Fibroblast of lung (primary cell): ENCODE measurements around the gene PKIG. TPM values are rescaled to one million over a fixed set of nuclear protein-coding genes. Genes with fewer than 3 reads are reported as not detected.
A peak's percentile ranks its signal among the peaks of the same experiment; 100 is the strongest.

Experiments
- DNase-seq, 2 donors: peaks; one replicate each; pipeline versions ENCODE4 v3.0.0 to v3.0.0-alpha.2; 2010; ENCODE audit warnings: low read depth in 2 of 2
- H2AFZ ChIP-seq: 2 replicates; pipeline ENCODE4 v1.5.1; 2012; ENCODE audit warnings: low read length, control low read depth, inconsistent platforms
- H3K27ac ChIP-seq: 2 replicates; pipeline ENCODE4 v1.5.1; 2011; ENCODE audit warnings: low read length, control low read depth; ENCODE audit not compliant: insufficient read depth
- H3K27me3 ChIP-seq: 2 replicates; pipeline ENCODE4 v1.5.1; 2011; ENCODE audit warnings: mild to moderate bottlenecking, low read length; ENCODE audit not compliant: control insufficient read depth, insufficient read depth
- H3K36me3 ChIP-seq: 2 replicates; pipeline ENCODE4 v1.5.1; 2011; ENCODE audit warnings: low read length; ENCODE audit not compliant: control insufficient read depth, insufficient read depth
- H3K4me1 ChIP-seq: 2 replicates; pipeline ENCODE4 v1.5.1; 2011; ENCODE audit warnings: low read length; ENCODE audit not compliant: control insufficient read depth, insufficient read depth; ENCODE audit errors: extremely low read depth
- H3K4me2 ChIP-seq: 2 replicates; pipeline ENCODE4 v1.5.1; 2011; ENCODE audit warnings: low read length, control low read depth; ENCODE audit not compliant: insufficient read depth; ENCODE audit errors: extremely low read depth
- H3K4me3 ChIP-seq, 4 experiments: fragments of 200-600 bp in 1 of 4; sonication (generic) in 1 of 4; replicated peaks in 1 of 4; 2 replicates each; pipeline ENCODE4 v1.5.1; 2011 to 2016; ENCODE audit warnings: low read length in 4 of 4, low read depth in 3 of 4, mild to moderate bottlenecking in 3 of 4, control low read depth in 2 of 4, inconsistent platforms in 1 of 4, mixed read lengths in 1 of 4; ENCODE audit not compliant: insufficient read depth in 1 of 4; ENCODE audit errors: control extremely low read depth in 1 of 4
- H3K79me2 ChIP-seq: 2 replicates; pipeline ENCODE4 v1.5.1; 2012; ENCODE audit warnings: mild to moderate bottlenecking, low read length, inconsistent platforms; ENCODE audit not compliant: control insufficient read depth, insufficient read depth
- H3K9ac ChIP-seq: 2 replicates; pipeline ENCODE4 v1.5.1; 2011; ENCODE audit warnings: mild to moderate bottlenecking, low read length, control low read depth; ENCODE audit not compliant: insufficient read depth
- H3K9me3 ChIP-seq: 2 replicates; pipeline ENCODE4 v1.5.1; 2012; ENCODE audit warnings: low read depth, low read length; ENCODE audit not compliant: control insufficient read depth, insufficient read depth
- H4K20me1 ChIP-seq: 2 replicates; pipeline ENCODE4 v1.5.1; 2011; ENCODE audit warnings: low read length; ENCODE audit not compliant: control insufficient read depth, insufficient read depth; ENCODE audit errors: extremely low read depth
- CTCF ChIP-seq, 2 donors: IDR thresholded peaks in 1 of 2; conservative IDR thresholded peaks in 1 of 2; 1 replicate in 1 of 2; 2 replicates in 1 of 2; pipeline ENCODE4 v1.5.1; 2011 to 2012; ENCODE audit warnings: low read length in 2 of 2, control low read depth in 1 of 2, inconsistent platforms in 1 of 2, low read depth in 1 of 2, mild to moderate bottlenecking in 1 of 2
- EZH2 ChIP-seq: IDR thresholded peaks from 2 replicates; pipeline ENCODE4 v1.5.1; 2012; ENCODE audit warnings: low read length, control low read depth, mild to moderate bottlenecking; ENCODE audit errors: missing control alignments
- polyA plus RNA-seq, 2 donors: library from polyadenylated mRNA; depleted of rRNA in 1 of 2; stranded (reverse) in 1 of 2; unstranded in 1 of 2; fragments of >200 nt; gene quantifications; 2 replicates each; pipeline ENCODE4 v1.2.1, GENCODE V29; 2011 to 2012; ENCODE audit warnings: missing spikeins in 1 of 2
- total RNA-seq: library from RNA; depleted of rRNA; stranded (reverse); fragments of >200 nt; gene quantifications from 2 replicates; pipeline ENCODE4 v1.2.1, GENCODE V29; 2014

The PKIG gene
- total and polyA plus RNA-seq, 2 donors (not counting 1 experiment from before 2014, with no cell fraction given) = 192 to 234 TPM

- Histone ChIP-seq H3K79me2 (peaks cover 17% of the 10 kb centered on the region), H3K4me1 (peaks cover 21% of the 10 kb centered on the region), H3K9me3 (no peaks in the 10 kb centered on the region), H3K27ac (no peak overlapping the region), H3K9ac (no peak overlapping the region), H3K4me2 (no peak overlapping the region), H3K4me3 (no peak overlapping the region), H2AFZ (no peak overlapping the region), H3K36me3 (no peaks in the 10 kb centered on the region), H4K20me1 (no peaks in the 10 kb centered on the region), H3K27me3 (no peaks in the 10 kb centered on the region)
- DNase-seq = peak in 1 of 2 donors; percentile 22
- TF ChIP-seq EZH2 = no peak
- TF ChIP-seq CTCF (conservative IDR thresholded peaks at IDR 0.05 in 1 of 2, IDR thresholded peaks at IDR 0.05 in 1 of 2; ENCODE audit: low read depth in 1 of 2, low read length in 2 of 2) = no peak
Observed at GRCh38 chr20:44579313-44580081, 2.9 kb upstream of the PKIG start.

- no peaks in the 10 kb centered on the region for H3K36me3 ChIP-seq
- no peak for DNase-seq
- H3K79me2 ChIP-seq = peaks cover 29% of the 10 kb centered on the region
- H2AFZ ChIP-seq = no peak overlapping the region
- no peaks in the 10 kb centered on the region for H4K20me1 ChIP-seq
- peaks cover 21% of the 10 kb centered on the region for H3K4me1 ChIP-seq
- H3K27ac ChIP-seq = peak overlapping the region; percentile 8
- no peaks in the 10 kb centered on the region for H3K9me3 ChIP-seq
- TF ChIP-seq EZH2 (no peak), CTCF (conservative IDR thresholded peaks at IDR 0.05 in 1 of 2, IDR thresholded peaks at IDR 0.05 in 1 of 2; ENCODE audit: low read depth in 1 of 2, low read length in 2 of 2) (no peak)
- no peaks in the 10 kb centered on the region for H3K27me3 ChIP-seq
- H3K4me3 ChIP-seq = no peak overlapping the region
- no peak overlapping the region for H3K9ac ChIP-seq
- H3K4me2 ChIP-seq = peak overlapping the region; percentile 11
Observed at GRCh38 chr20:44580581-44581268, 1.7 kb upstream of the PKIG start.

GRCh38 chr20:44581515-44581914 lies 864 bp upstream of the PKIG start:
- H3K4me2 ChIP-seq = peak overlapping the region; percentile 11
- H3K36me3 ChIP-seq = no peaks in the 10 kb centered on the region
- H3K4me3 ChIP-seq = no peak overlapping the region
- no peak for DNase-seq
- peaks cover 23% of the 10 kb centered on the region for H3K4me1 ChIP-seq
- no peak overlapping the region for H2AFZ ChIP-seq
- no peaks in the 10 kb centered on the region for H3K9me3 ChIP-seq
- H4K20me1 ChIP-seq = no peaks in the 10 kb centered on the region
- no peaks in the 10 kb centered on the region for H3K27me3 ChIP-seq
- peak overlapping the region; percentile 84 for H3K27ac ChIP-seq
- no peak overlapping the region for H3K9ac ChIP-seq
- H3K79me2 ChIP-seq = peaks cover 35% of the 10 kb centered on the region
- TF ChIP-seq CTCF (conservative IDR thresholded peaks at IDR 0.05 in 1 of 2, IDR thresholded peaks at IDR 0.05 in 1 of 2; ENCODE audit: low read depth in 1 of 2, low read length in 2 of 2) = peak in 1 of 2 donors; percentile 2
- TF ChIP-seq EZH2 = no peak
